DND-41 (cell line): Measurements from ENCODE around the gene CREG2.
"Not testable (repeated sequence)": the region's sequence is repeated elsewhere in the genome, so short reads cannot be mapped to it uniquely, and the experiment has no call there.

Source experiments
- ATAC-seq: fragments of 200-7000 bp; cut with Tn5 transposase; 3 replicates; pipeline ENCODE4 v1.9.1; 2021; ENCODE audit warnings: low read depth; ENCODE audit not compliant: insufficient read depth
- DNase-seq: peaks from one replicate; pipeline ENCODE4 v3.0.0-alpha.2; 2020
- H2AFZ ChIP-seq: 2 replicates; pipeline ENCODE4 v1.6.0; 2012; ENCODE audit warnings: low read depth, low read length
- H3K27ac ChIP-seq: 2 replicates; pipeline ENCODE4 v1.5.1; 2012; ENCODE audit warnings: low read length, inconsistent platforms
- H3K27me3 ChIP-seq: fragments of 200-600 bp; sonication (generic); 2 replicates; pipeline ENCODE4 v1.6.0; 2012; ENCODE audit warnings: low read length, mild to moderate bottlenecking, inconsistent platforms; ENCODE audit not compliant: insufficient read depth, poor library complexity
- H3K36me3 ChIP-seq: 2 replicates; pipeline ENCODE4 v1.5.1; 2012; ENCODE audit warnings: low read length, inconsistent platforms; ENCODE audit not compliant: insufficient read depth
- H3K4me1 ChIP-seq: 2 replicates; pipeline ENCODE4 v1.5.1; 2012; ENCODE audit warnings: mild to moderate bottlenecking, low read length; ENCODE audit not compliant: insufficient read depth
- H3K4me2 ChIP-seq: 2 replicates; pipeline ENCODE4 v1.6.0; 2012; ENCODE audit warnings: mild to moderate bottlenecking, moderate library complexity, low read length, inconsistent platforms; ENCODE audit not compliant: insufficient read depth
- H3K4me3 ChIP-seq, 2 experiments: fragments of 200-600 bp in 1 of 2; shearing (Covaris generic) in 1 of 2; 2 replicates each; pipeline ENCODE4 v1.5.1; 2012 to 2016; ENCODE audit warnings: inconsistent platforms in 2 of 2, low read length in 2 of 2, mild to moderate bottlenecking in 2 of 2, low read depth in 1 of 2, moderate library complexity in 1 of 2
- H3K79me2 ChIP-seq: 2 replicates; pipeline ENCODE4 v1.6.0; 2012; ENCODE audit warnings: low read length, inconsistent platforms; ENCODE audit not compliant: insufficient read depth
- H3K9ac ChIP-seq: 2 replicates; pipeline ENCODE4 v1.6.0; 2012; ENCODE audit warnings: low read depth, mild to moderate bottlenecking, inconsistent platforms, low read length, moderate library complexity
- H3K9me3 ChIP-seq: 2 replicates; pipeline ENCODE4 v1.5.1; 2012; ENCODE audit warnings: low read length, moderate library complexity, mild to moderate bottlenecking, inconsistent platforms; ENCODE audit not compliant: insufficient read depth, severe bottlenecking
- H4K20me1 ChIP-seq: 2 replicates; pipeline ENCODE4 v1.6.0; 2012; ENCODE audit warnings: low read length; ENCODE audit not compliant: insufficient read depth
- CTCF ChIP-seq: IDR thresholded peaks from 2 replicates; pipeline ENCODE4 v1.5.1; 2012; ENCODE audit warnings: borderline replicate concordance, low read length, moderate library complexity, mild to moderate bottlenecking; ENCODE audit not compliant: poor library complexity, severe bottlenecking; ENCODE audit errors: extremely low read depth
- EZH2 ChIP-seq: IDR thresholded peaks from 3 replicates; pipeline ENCODE4 v1.6.1; 2012; ENCODE audit warnings: borderline replicate concordance, low read depth, mild to moderate bottlenecking, moderate library complexity, low read length, inconsistent platforms; ENCODE audit not compliant: severe bottlenecking

CREG2 gene

GRCh38 chr2:101356055-101356454, 31.2 kb downstream of the CREG2 start:
- Histone ChIP-seq H3K4me3 (no peak overlapping the region), H3K79me2 (no peaks in the 10 kb centered on the region), H2AFZ (no peak overlapping the region), H4K20me1 (no peaks in the 10 kb centered on the region), H3K9me3 (no peaks in the 10 kb centered on the region), H3K36me3 (no peaks in the 10 kb centered on the region), H3K4me2 (no peak overlapping the region), H3K4me1 (no peaks in the 10 kb centered on the region), H3K27ac (no peak overlapping the region), H3K27me3 (no peaks in the 10 kb centered on the region), H3K9ac (no peak overlapping the region)
- ATAC-seq (no peak), DNase-seq (no peak)
- TF ChIP-seq EZH2 = no peak
- no peak for TF ChIP-seq CTCF

- TF ChIP-seq EZH2 = no peak
- TF ChIP-seq CTCF = no peak
- no peaks in the 10 kb centered on the region for H3K4me1 ChIP-seq
- no peak overlapping the region for H2AFZ ChIP-seq
- no peaks in the 10 kb centered on the region for H3K27me3 ChIP-seq
- H3K9ac ChIP-seq = no peak overlapping the region
- no peak overlapping the region for H3K27ac ChIP-seq
- H3K79me2 ChIP-seq = no peaks in the 10 kb centered on the region
- no peaks in the 10 kb centered on the region for H3K36me3 ChIP-seq
- H3K4me2 ChIP-seq = no peak overlapping the region
- no peak overlapping the region for H3K4me3 ChIP-seq
- ATAC-seq (no peak), DNase-seq (no peak)
- no peaks in the 10 kb centered on the region for H3K9me3 ChIP-seq
- H4K20me1 ChIP-seq = no peaks in the 10 kb centered on the region
These were observed 31.8 kb downstream of the CREG2 start for GRCh38 chr2:101355401-101356054.

GRCh38 chr2:101354420-101355311, 32.6 kb downstream of the CREG2 start:
- no peak overlapping the region for H3K27ac ChIP-seq
- H3K79me2 ChIP-seq = no peaks in the 10 kb centered on the region
- TF ChIP-seq EZH2 = no peak
- no peak for TF ChIP-seq CTCF
- no peak for DNase-seq
- H3K9me3 ChIP-seq = no peaks in the 10 kb centered on the region
- H2AFZ ChIP-seq = no peak overlapping the region
- no peak overlapping the region for H3K9ac ChIP-seq
- no peaks in the 10 kb centered on the region for H4K20me1 ChIP-seq
- H3K4me1 ChIP-seq = no peaks in the 10 kb centered on the region
- no peak overlapping the region for H3K4me3 ChIP-seq
- H3K36me3 ChIP-seq = no peaks in the 10 kb centered on the region
- no peak for ATAC-seq
- no peak overlapping the region for H3K4me2 ChIP-seq
- no peaks in the 10 kb centered on the region for H3K27me3 ChIP-seq

- H3K9me3 ChIP-seq, H3K27ac ChIP-seq, H3K4me3 ChIP-seq, H3K27me3 ChIP-seq, ATAC-seq, H3K79me2 ChIP-seq, H4K20me1 ChIP-seq, DNase-seq, H3K4me2 ChIP-seq, H3K4me1 ChIP-seq, H3K36me3 ChIP-seq, H2AFZ ChIP-seq, H3K9ac ChIP-seq: not testable (repeated sequence)
These were observed 34.7 kb downstream of the CREG2 start for GRCh38 chr2:101352631-101353030.
